Limb (tissue), 2 donors: ENCODE data around the gene NSL1.
"Not testable (repeated sequence)": the region's sequence is repeated elsewhere in the genome, so short reads cannot be mapped to it uniquely, and the experiment has no call there.

Source experiments
- DNase-seq, 2 donors: peaks; one replicate each; pipeline ENCODE4 v3.0.0-alpha.2; 2016; ENCODE audit errors: extremely low spot score in 2 of 2

The NSL1 gene

GRCh38 chr1:212752252-212752933 lies 39.2 kb downstream of the NSL1 start:
- no peak for DNase-seq

GRCh38 chr1:212749821-212750535 lies 41.6 kb downstream of the NSL1 start:
- peak in 1 of 2 donors; percentile 18 for DNase-seq

- no peak for DNase-seq
Measured at GRCh38 chr1:212746546-212746945, 45.0 kb downstream of the NSL1 start.

- no peak for DNase-seq
Measured at GRCh38 chr1:212745303-212745702, 46.3 kb downstream of the NSL1 start.

GRCh38 chr1:212743901-212744475 lies 47.6 kb downstream of the NSL1 start:
- no peak for DNase-seq

- DNase-seq = no peak
Measured at GRCh38 chr1:212738330-212738729, 53.2 kb downstream of the NSL1 start.

- DNase-seq = no peak
Measured at GRCh38 chr1:212737559-212737958, 54.0 kb downstream of the NSL1 start.

GRCh38 chr1:212733109-212733508 lies 58.5 kb downstream of the NSL1 start:
- no peak for DNase-seq

GRCh38 chr1:212731630-212732029 lies 59.9 kb downstream of the NSL1 start:
- no peak for DNase-seq

GRCh38 chr1:212728606-212729005 lies 63.0 kb downstream of the NSL1 start:
- no peak for DNase-seq

- no peak for DNase-seq
Measured at GRCh38 chr1:212727386-212728181, 64.0 kb downstream of the NSL1 start.

- not testable (repeated sequence) for DNase-seq
Measured at GRCh38 chr1:212724679-212725078, 66.9 kb downstream of the NSL1 start.

- DNase-seq = no peak
Measured at GRCh38 chr1:212722270-212722957, 69.2 kb downstream of the NSL1 start.

GRCh38 chr1:212721388-212722247 lies 70.0 kb downstream of the NSL1 start:
- DNase-seq = no peak

- no peak for DNase-seq
Measured at GRCh38 chr1:212719633-212720032, 71.9 kb downstream of the NSL1 start.

GRCh38 chr1:212718499-212718898 lies 73.1 kb downstream of the NSL1 start:
- DNase-seq = no peak

GRCh38 chr1:212716161-212716560 lies 75.4 kb downstream of the NSL1 start:
- no peak for DNase-seq

- DNase-seq = no peak
Measured at GRCh38 chr1:212713465-212714136, 78.0 kb downstream of the NSL1 start.

GRCh38 chr1:212712451-212713303 lies 78.9 kb downstream of the NSL1 start:
- DNase-seq = no peak
